ENCODE measurements around the gene CFAP70.

CFAP70 gene

GRCh38 chr10:73293461-73293860 lies 65.2 kb downstream of the CFAP70 start:
- no peak for TF ChIP-seq TAF1 (IDR thresholded peaks at IDR 0.05; ENCODE audit: low read depth)
- TF ChIP-seq EGR1 (IDR thresholded peaks at IDR 0.05) = no peak
- no peak for TF ChIP-seq NFIC (IDR thresholded peaks at IDR 0.05)
- TF ChIP-seq, protein P1, sequence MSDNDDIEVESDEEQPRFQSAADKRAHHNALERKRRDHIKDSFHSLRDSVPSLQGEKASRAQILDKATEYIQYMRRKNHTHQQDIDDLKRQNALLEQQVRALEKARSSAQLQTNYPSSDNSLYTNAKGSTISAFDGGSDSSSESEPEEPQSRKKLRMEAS (IDR thresholded peaks at IDR 0.05) = no peak
- no peak for TF ChIP-seq RAD21 (IDR thresholded peaks at IDR 0.05; ENCODE audit: low read depth)
- TF ChIP-seq YY1 (IDR thresholded peaks at IDR 0.05; ENCODE audit: low read depth) = no peak
- no peak for TF ChIP-seq ZBTB7A (IDR thresholded peaks at IDR 0.05; ENCODE audit: low read depth)
- no peak for TF ChIP-seq FOXM1 (IDR thresholded peaks at IDR 0.05; ENCODE audit: borderline replicate concordance, low read depth)
- no peak for TF ChIP-seq TEAD4 (IDR thresholded peaks at IDR 0.05)
- no peak for TF ChIP-seq CREB1 (IDR thresholded peaks at IDR 0.05; ENCODE audit: low read depth)
- TF ChIP-seq, protein P2, sequence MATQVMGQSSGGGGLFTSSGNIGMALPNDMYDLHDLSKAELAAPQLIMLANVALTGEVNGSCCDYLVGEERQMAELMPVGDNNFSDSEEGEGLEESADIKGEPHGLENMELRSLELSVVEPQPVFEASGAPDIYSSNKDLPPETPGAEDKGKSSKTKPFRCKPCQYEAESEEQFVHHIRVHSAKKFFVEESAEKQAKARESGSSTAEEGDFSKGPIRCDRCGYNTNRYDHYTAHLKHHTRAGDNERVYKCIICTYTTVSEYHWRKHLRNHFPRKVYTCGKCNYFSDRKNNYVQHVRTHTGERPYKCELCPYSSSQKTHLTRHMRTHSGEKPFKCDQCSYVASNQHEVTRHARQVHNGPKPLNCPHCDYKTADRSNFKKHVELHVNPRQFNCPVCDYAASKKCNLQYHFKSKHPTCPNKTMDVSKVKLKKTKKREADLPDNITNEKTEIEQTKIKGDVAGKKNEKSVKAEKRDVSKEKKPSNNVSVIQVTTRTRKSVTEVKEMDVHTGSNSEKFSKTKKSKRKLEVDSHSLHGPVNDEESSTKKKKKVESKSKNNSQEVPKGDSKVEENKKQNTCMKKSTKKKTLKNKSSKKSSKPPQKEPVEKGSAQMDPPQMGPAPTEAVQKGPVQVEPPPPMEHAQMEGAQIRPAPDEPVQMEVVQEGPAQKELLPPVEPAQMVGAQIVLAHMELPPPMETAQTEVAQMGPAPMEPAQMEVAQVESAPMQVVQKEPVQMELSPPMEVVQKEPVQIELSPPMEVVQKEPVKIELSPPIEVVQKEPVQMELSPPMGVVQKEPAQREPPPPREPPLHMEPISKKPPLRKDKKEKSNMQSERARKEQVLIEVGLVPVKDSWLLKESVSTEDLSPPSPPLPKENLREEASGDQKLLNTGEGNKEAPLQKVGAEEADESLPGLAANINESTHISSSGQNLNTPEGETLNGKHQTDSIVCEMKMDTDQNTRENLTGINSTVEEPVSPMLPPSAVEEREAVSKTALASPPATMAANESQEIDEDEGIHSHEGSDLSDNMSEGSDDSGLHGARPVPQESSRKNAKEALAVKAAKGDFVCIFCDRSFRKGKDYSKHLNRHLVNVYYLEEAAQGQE (IDR thresholded peaks at IDR 0.05; ENCODE audit: low read depth) = no peak
- TF ChIP-seq CEBPB (IDR thresholded peaks at IDR 0.05) = no peak
- TF ChIP-seq TCF12 (IDR thresholded peaks at IDR 0.05; ENCODE audit: low read depth) = no peak
- no peak for TF ChIP-seq EP300 (IDR thresholded peaks at IDR 0.05; ENCODE audit: borderline replicate concordance)
- TF ChIP-seq, protein P3, sequence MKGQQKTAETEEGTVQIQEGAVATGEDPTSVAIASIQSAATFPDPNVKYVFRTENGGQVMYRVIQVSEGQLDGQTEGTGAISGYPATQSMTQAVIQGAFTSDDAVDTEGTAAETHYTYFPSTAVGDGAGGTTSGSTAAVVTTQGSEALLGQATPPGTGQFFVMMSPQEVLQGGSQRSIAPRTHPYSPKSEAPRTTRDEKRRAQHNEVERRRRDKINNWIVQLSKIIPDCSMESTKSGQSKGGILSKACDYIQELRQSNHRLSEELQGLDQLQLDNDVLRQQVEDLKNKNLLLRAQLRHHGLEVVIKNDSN (IDR thresholded peaks at IDR 0.05) = no peak

GRCh38 chr10:73289958-73290357 lies 68.7 kb downstream of the CFAP70 start:
- TF ChIP-seq ZBTB7A (IDR thresholded peaks at IDR 0.05; ENCODE audit: low read depth) = no peak
- TF ChIP-seq NFIC (IDR thresholded peaks at IDR 0.05) = no peak
- TF ChIP-seq EP300 (IDR thresholded peaks at IDR 0.05; ENCODE audit: borderline replicate concordance) = no peak
- TF ChIP-seq, protein P2 (IDR thresholded peaks at IDR 0.05; ENCODE audit: low read depth) = no peak
- TF ChIP-seq TCF12 (IDR thresholded peaks at IDR 0.05; ENCODE audit: low read depth) = no peak
- TF ChIP-seq, protein P3 (IDR thresholded peaks at IDR 0.05) = no peak
- TF ChIP-seq TAF1 (IDR thresholded peaks at IDR 0.05; ENCODE audit: low read depth) = no peak
- TF ChIP-seq YY1 (IDR thresholded peaks at IDR 0.05; ENCODE audit: low read depth) = no peak
- TF ChIP-seq, protein P1 (IDR thresholded peaks at IDR 0.05) = no peak

DNA sequence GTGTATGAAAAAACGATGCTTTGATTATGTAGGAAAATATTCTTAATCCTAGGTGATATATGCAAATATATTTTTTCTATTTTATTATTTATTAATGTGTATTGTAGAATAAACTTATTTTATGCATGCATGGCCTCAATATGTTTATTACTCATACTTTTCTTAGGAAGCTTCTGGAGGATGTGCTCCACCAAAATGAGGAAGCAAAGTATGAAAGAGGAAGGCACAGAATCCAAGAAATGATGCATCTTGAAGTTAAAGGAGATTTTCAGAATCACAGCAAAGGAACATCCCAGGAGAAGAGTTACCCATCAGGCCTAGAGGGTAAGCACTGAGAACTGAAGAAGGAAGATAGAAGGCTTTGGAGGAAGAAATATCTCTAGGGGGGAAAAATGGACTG lies 71.2 kb downstream of the CFAP70 start:
- TF ChIP-seq NFIC (IDR thresholded peaks at IDR 0.05) (no peak), FOXM1 (IDR thresholded peaks at IDR 0.05; ENCODE audit: borderline replicate concordance, low read depth) (no peak), CEBPB (IDR thresholded peaks at IDR 0.05) (no peak), EGR1 (IDR thresholded peaks at IDR 0.05) (no peak), YY1 (IDR thresholded peaks at IDR 0.05; ENCODE audit: low read depth) (no peak), ZBTB7A (IDR thresholded peaks at IDR 0.05; ENCODE audit: low read depth) (no peak), TAF1 (IDR thresholded peaks at IDR 0.05; ENCODE audit: low read depth) (no peak), RAD21 (IDR thresholded peaks at IDR 0.05; ENCODE audit: low read depth) (no peak), TCF12 (IDR thresholded peaks at IDR 0.05; ENCODE audit: low read depth) (no peak), CREB1 (IDR thresholded peaks at IDR 0.05; ENCODE audit: low read depth) (no peak), EP300 (IDR thresholded peaks at IDR 0.05; ENCODE audit: borderline replicate concordance) (no peak)
- TF ChIP-seq, protein P2 (IDR thresholded peaks at IDR 0.05; ENCODE audit: low read depth) = no peak
- TF ChIP-seq, protein P3 (IDR thresholded peaks at IDR 0.05) = no peak

DNA sequence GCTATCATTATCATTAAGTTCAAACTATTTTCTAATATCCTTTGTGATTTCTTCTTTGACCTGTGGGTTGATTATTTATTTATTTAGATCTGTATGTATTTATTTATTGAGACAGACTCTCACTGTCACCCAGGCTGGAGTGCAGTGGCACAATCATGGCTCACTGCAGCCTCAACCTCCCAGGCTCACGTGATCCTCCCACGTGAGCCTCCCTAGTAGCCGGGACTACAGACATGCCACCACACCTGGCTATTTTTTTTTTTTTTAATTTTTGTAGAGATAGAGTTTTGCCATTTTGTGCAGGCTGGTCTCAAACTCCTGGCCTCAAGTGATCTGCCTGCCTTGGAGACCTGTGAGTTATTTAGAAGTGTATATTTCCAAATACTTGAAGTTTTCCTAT lies 77.6 kb downstream of the CFAP70 start:
- TF ChIP-seq EGR1 (IDR thresholded peaks at IDR 0.05) (no peak), TCF12 (IDR thresholded peaks at IDR 0.05; ENCODE audit: low read depth) (no peak), TAF1 (IDR thresholded peaks at IDR 0.05; ENCODE audit: low read depth) (no peak), ZBTB7A (IDR thresholded peaks at IDR 0.05; ENCODE audit: low read depth) (no peak), EP300 (IDR thresholded peaks at IDR 0.05; ENCODE audit: borderline replicate concordance) (no peak), CREB1 (IDR thresholded peaks at IDR 0.05; ENCODE audit: low read depth) (no peak), NFIC (IDR thresholded peaks at IDR 0.05) (no peak), CEBPB (IDR thresholded peaks at IDR 0.05) (no peak)
- TF ChIP-seq, protein P2 (IDR thresholded peaks at IDR 0.05; ENCODE audit: low read depth) = no peak
